ENCODE data around the gene METTL6.
"Not testable (repeated sequence)": the region's sequence is repeated elsewhere in the genome, so short reads cannot be mapped to it uniquely, and the experiment has no call there.

METTL6 gene

GRCh38 chr3:15427182-15427880 lies at the start of gene METTL6, which contains the start of gene EAF1:
METTL6 (minus strand) TSS chr3:15427544; CDS start chr3:15426511, 1,033 bp downstream.
EAF1 (plus strand) TSS chr3:15427598; CDS start chr3:15427780, 182 bp downstream.
- DNase-seq (ENCODE audit: low read depth in 1 of 2, low spot score in 1 of 2): peak; percentile 75 to 77

- no peak for DNase-seq (ENCODE audit: low read depth in 1 of 2, low spot score in 1 of 2)
These were observed 49.0 kb upstream of the METTL6 start for GRCh38 chr3:15476378-15476777.

- DNase-seq (ENCODE audit: low read depth in 1 of 2, low spot score in 1 of 2): no peak
These were observed 47.8 kb upstream of the METTL6 start for GRCh38 chr3:15475161-15475560.

- no peak for DNase-seq (ENCODE audit: low read depth in 1 of 2, low spot score in 1 of 2)
These were observed 44.5 kb upstream of the METTL6 start for GRCh38 chr3:15471861-15472260.

GRCh38 chr3:15470849-15471248 lies 43.5 kb upstream of the METTL6 start:
- no peak for DNase-seq (ENCODE audit: low read depth in 1 of 2, low spot score in 1 of 2)

GRCh38 chr3:15470261-15470660 lies 42.9 kb upstream of the METTL6 start:
- DNase-seq (ENCODE audit: low read depth in 1 of 2, low spot score in 1 of 2): no peak

GRCh38 chr3:15467227-15468181 lies 40.2 kb upstream of the METTL6 start:
- DNase-seq (ENCODE audit: low read depth in 1 of 2, low spot score in 1 of 2): no peak

GRCh38 chr3:15465876-15466585 lies 38.7 kb upstream of the METTL6 start:
- DNase-seq (ENCODE audit: low read depth in 1 of 2, low spot score in 1 of 2): no peak

- DNase-seq (ENCODE audit: low read depth in 1 of 2, low spot score in 1 of 2): no peak
These were observed 35.1 kb upstream of the METTL6 start for GRCh38 chr3:15462451-15462850.

GRCh38 chr3:15460891-15461531 lies 33.7 kb upstream of the METTL6 start:
- DNase-seq (ENCODE audit: low read depth in 1 of 2, low spot score in 1 of 2): no peak

- no peak for DNase-seq (ENCODE audit: low read depth in 1 of 2, low spot score in 1 of 2)
These were observed 31.0 kb upstream of the METTL6 start for GRCh38 chr3:15458212-15458780.

- not testable (repeated sequence) for DNase-seq (ENCODE audit: low read depth in 1 of 2, low spot score in 1 of 2)
These were observed 29.6 kb upstream of the METTL6 start for GRCh38 chr3:15456915-15457314.

- DNase-seq (ENCODE audit: low read depth in 1 of 2, low spot score in 1 of 2): no peak
These were observed 29.0 kb upstream of the METTL6 start for GRCh38 chr3:15456321-15456720.

GRCh38 chr3:15455756-15456155 lies 28.4 kb upstream of the METTL6 start:
- DNase-seq (ENCODE audit: low read depth in 1 of 2, low spot score in 1 of 2): no peak

GRCh38 chr3:15454965-15455364 lies 27.6 kb upstream of the METTL6 start:
- no peak for DNase-seq (ENCODE audit: low read depth in 1 of 2, low spot score in 1 of 2)

GRCh38 chr3:15453991-15454625 lies 26.8 kb upstream of the METTL6 start:
- DNase-seq (ENCODE audit: low read depth in 1 of 2, low spot score in 1 of 2): no peak

- no peak for DNase-seq (ENCODE audit: low read depth in 1 of 2, low spot score in 1 of 2)
These were observed 26.2 kb upstream of the METTL6 start for GRCh38 chr3:15453501-15453900.

- no peak for DNase-seq (ENCODE audit: low read depth in 1 of 2, low spot score in 1 of 2)
These were observed 25.6 kb upstream of the METTL6 start for GRCh38 chr3:15452961-15453360.

- DNase-seq (ENCODE audit: low read depth in 1 of 2, low spot score in 1 of 2): no peak
These were observed 24.8 kb upstream of the METTL6 start for GRCh38 chr3:15452156-15452555.
